Colon (tissue), 2 donors: ENCODE data around the gene RARRES1.

Source experiments
- FAIRE-seq: peaks from 2 replicates; lab custom pipeline; 2012; peaks lifted over from hg19 to GRCh38; lab: Jason Lieb, UNC
- donor health status: control.
- donor health status: control.

Gene RARRES1, protein sequence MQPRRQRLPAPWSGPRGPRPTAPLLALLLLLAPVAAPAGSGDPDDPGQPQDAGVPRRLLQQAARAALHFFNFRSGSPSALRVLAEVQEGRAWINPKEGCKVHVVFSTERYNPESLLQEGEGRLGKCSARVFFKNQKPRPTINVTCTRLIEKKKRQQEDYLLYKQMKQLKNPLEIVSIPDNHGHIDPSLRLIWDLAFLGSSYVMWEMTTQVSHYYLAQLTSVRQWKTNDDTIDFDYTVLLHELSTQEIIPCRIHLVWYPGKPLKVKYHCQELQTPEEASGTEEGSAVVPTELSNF

GRCh38 chr3:158731938-158732855, at the start of gene RARRES1:
RARRES1 (minus strand) TSS chr3:158732457; CDS start chr3:158732415, 42 bp downstream.
- FAIRE-seq: no peak

DNA sequence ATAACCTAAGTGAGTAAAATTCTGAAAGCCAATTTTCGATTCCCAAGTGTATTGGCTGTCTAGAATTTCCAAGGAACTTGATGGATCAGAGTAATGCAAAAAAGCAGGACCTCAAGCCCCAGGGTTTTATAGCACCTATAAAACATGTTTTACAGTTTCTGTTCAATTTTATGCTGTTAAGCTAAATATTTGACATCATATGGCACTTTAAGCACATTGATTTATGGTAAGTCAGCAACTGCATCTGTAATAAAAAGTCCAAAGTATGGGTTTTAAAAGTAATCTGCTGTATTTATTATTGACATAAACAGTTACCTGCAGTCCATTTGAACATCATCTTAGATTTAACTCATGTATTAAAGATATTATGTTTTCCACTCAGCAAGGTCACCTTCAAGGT, 49.6 kb upstream of the RARRES1 start:
- FAIRE-seq: peak; percentile 89

DNA sequence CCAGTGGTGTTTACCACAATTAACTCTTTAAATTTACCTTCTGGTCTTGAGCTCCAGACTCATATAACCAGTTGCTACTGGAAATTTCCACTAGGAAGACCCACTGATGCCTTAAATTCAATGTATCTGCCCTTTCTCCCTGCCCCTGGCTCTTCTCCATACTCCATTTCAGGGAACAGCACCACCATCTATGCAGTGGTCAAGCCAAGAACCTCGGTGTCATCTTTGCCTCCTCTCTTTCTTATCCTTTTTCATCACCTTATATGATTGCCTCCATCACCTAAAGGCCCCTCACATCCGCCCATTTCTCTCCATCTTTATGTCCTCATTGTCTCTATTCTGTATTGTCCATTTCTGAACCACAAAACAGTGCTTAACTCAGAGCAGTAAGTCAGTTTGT, 48.9 kb upstream of the RARRES1 start:
- no peak for FAIRE-seq

DNA sequence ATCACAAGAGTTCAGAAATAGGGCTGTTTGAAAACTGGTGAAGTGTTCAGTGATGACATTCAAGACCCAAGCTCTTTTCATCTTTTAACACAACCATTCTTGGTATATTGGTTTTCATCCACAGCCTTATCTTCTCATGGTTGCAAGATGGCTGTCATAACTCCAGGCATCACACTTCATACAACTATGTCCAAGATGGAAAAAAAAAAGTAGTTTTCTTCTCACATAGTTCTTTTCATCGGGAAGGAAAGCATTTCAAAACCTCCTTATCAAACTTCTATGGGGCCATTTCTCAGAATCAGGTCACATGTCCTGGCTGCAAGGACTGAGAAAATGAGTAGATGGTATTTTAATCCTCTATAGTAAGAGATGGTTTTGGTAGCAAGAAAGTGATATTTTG, 48.5 kb upstream of the RARRES1 start:
- FAIRE-seq: no peak

GRCh38 chr3:158777161-158777873, 45.1 kb upstream of the RARRES1 start:
- FAIRE-seq: no peak

- FAIRE-seq: no peak
Observed at GRCh38 chr3:158776531-158776930, 44.3 kb upstream of the RARRES1 start.

DNA sequence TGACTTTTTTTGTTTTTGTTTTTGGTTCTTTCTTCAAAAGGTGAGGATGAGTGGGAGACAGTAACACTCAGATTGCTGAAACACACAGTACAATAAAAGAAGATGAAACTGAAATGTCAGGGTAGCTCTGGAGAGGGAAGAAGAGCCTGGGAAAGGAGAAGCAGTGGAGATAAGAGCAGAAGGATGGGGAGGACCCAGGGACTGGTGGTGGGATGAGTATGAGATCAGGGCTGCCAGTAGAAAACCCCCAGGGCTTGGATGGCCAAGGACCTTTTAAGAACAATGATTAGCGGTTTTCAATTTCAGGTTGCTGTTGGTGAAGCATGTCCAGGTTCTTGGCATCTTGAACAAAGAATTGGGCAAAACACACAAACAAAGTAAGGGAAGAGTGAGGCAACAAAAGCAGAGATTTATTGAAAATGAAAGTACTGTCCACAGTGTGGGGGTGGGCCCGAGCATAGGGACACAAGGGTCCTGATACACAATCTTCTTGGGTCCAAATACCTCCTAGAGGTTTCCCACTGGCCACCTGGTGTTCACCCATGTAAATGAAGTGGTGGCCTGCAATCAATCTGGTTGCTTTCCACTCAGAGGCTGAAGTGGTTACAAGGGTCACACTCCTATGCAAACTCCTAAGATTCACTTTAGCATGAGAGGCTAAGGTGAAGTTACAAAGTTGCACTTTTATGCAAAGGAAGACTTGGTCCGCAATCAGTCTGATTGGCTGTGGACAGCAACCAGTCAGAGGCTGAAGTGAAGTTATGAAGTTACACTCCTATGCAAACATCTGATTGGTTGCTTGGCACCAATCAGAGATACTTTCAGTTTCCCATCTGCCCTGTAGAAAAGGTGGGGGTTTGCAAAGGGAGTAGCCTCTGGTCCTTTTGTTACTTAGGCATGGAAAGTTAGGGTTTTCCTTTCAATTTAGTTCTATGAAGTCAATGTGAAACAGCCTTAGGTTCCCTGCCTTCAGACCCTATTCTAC, 43.5 kb upstream of the RARRES1 start:
- no peak for FAIRE-seq

- no peak for FAIRE-seq
Observed at GRCh38 chr3:158774965-158775364, 42.7 kb upstream of the RARRES1 start.

DNA sequence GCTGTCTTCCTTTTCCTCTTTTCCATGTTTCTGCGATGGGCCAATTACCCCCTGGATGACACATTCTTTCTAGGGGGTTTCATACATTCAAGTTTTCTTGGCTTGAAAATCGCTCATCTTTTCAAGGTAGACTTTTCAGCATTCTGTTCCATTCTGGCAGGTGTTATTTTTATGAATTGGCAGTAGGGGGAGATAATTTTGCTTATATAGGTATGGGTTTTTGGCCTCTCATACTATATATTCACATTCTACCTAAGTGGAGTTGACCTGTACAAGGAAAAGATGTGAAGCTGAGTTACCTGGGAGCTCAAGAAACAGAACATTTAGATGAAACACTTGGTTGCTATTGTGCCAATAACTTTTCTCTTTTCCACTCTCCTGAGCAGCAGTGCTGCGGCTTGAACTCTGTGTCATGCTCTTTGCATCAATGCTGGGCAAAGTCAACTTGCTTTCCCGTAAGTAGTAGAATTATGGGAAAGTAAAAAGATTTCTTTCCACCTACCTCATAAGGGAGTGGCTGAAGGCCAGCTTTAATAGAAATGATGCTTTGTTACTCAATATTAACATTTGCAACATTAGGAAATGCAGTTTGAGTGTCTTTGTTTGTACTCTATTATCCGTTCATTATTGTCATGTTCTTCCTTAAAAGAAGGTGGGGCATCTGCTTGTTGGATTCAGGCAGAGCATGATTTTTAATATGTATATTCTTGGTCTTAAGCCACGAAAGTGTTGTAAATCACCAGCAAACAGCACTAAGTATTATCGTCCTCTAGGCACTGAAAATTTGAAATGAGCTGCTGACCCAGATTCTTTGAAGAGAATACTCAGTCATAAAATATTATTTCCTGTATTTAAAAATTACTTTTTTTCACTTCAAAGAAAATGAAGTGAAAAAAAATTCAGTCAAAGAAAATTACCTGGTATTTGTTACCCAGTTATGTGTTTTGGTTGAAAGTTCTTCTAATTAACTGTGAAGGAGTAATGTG, 41.9 kb upstream of the RARRES1 start:
- FAIRE-seq: no peak

GRCh38 chr3:158773166-158773565, 40.9 kb upstream of the RARRES1 start:
- FAIRE-seq: no peak

- no peak for FAIRE-seq
Observed at GRCh38 chr3:158771982-158772381, 39.7 kb upstream of the RARRES1 start.

- no peak for FAIRE-seq
Observed at GRCh38 chr3:158771577-158771976, 39.3 kb upstream of the RARRES1 start.

GRCh38 chr3:158770741-158771350, 38.6 kb upstream of the RARRES1 start:
- no peak for FAIRE-seq

- FAIRE-seq: no peak
Observed at GRCh38 chr3:158769952-158770740, 37.9 kb upstream of the RARRES1 start.

DNA sequence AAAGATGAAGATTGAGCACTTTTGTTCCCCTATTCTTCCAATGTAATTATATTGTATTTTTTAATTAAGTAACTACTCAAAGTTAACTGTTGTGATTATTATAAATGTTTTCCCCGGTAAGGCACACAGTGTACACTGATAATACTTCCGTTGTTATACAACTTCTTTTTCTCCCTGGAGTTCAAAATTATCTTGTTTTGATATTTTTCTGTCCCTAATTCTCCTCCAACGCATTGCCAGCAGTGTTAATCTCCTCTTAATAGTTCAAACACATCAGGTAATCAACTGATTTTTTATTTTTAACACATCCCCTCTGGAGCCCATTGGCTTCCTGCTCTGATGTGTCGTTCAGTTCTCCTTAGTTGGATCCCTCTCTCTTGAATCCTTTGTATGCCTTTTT, 37.3 kb upstream of the RARRES1 start:
- FAIRE-seq: no peak

GRCh38 chr3:158768881-158769543, 36.8 kb upstream of the RARRES1 start:
- FAIRE-seq: no peak

DNA sequence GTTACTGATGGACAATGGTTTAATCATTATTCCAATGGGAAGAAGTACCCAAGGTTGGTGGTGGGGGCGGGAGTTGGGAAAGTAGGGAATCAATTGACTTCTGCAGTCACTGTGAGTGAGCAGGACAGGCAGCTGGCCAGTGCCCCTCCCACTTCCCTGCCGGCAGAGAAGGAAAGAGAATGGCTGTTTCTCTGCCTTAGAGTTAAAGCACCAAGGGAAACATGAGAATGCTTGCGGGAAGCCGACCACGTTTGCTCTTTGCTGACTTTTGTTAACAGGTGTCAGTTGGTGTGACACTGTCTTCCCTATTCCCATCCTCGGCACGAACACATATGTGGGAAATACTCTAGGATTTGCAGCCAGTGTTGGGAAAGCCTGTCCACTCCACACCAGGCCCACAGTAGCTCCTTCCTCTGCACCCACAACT, 36.1 kb upstream of the RARRES1 start:
- no peak for FAIRE-seq

DNA sequence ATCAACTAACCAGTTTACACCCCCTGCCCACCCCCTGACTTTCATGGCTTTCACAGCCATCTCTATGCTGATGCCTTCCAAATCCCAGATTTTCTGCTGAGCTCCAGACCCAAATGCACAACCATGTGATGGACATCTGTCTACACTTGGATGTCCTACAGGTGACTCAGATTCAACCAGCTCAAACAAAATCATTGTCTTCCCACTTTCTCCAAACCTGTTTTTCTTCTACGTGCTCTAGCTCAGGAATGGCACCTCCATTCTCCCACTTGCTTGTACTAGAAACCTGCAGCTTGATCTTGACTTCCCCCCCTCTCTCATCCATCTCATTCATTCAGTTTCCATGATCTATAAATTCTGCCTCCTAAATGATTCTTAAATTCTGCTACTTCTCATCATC, 34.1 kb upstream of the RARRES1 start:
- FAIRE-seq: no peak
